Left ventricle myocardium inferior (tissue), 1 donor: ENCODE measurements around the gene FADS3. TPM values are rescaled to one million over a fixed set of nuclear protein-coding genes. Genes with fewer than 3 reads are reported as not detected.
A peak's percentile ranks its signal among the peaks of the same experiment; 100 is the strongest.

ENCODE experiments used
- DNase-seq: peaks from one replicate; pipeline ENCODE4 v3.0.0-alpha.2; 2020
- H3K27ac ChIP-seq: fragments of 200-600 bp; replicated peaks from 2 replicates; pipeline ENCODE4 v1.8.0; 2021
- H3K27me3 ChIP-seq: fragments of 200-600 bp; 2 replicates; pipeline ENCODE4 v1.8.0; 2021; ENCODE audit warnings: low read depth
- H3K36me3 ChIP-seq: fragments of 200-600 bp; 2 replicates; pipeline ENCODE4 v1.8.0; 2021
- H3K4me1 ChIP-seq: fragments of 200-600 bp; 2 replicates; pipeline ENCODE4 v1.8.0; 2021
- H3K4me3 ChIP-seq: fragments of 200-600 bp; 2 replicates; pipeline ENCODE4 v1.8.0; 2021; ENCODE audit warnings: mild to moderate bottlenecking, moderate library complexity
- H3K9me3 ChIP-seq: fragments of 200-600 bp; replicated peaks from 2 replicates; pipeline ENCODE4 v1.8.0; 2021
- intact Hi-C: fragments of 100-400 bp; cut with micrococcal nuclease; formaldehyde crosslinking; loops from one replicate; pipeline ENCODE4 v1.11.0; 2022
- microRNA-seq: library from miRNA; unstranded; fragments of <30 nt; microRNA quantifications from one replicate; pipeline ENCODE4 v1.2.0, GENCODE V29; 2020
- total RNA-seq: library from RNA; stranded (reverse); fragmentation: NEBNext Ultra II Directional; extraction: Animal tissue kit (Norgen Biotek cat#: 25700); gene quantifications from one replicate; pipeline ENCODE4 v1.2.1, GENCODE V29; 2021
- TF ChIP-seq, protein P1 (sequence below): fragments of 200-600 bp; IDR thresholded peaks from 2 replicates; pipeline ENCODE4 v1.8.0; 2021; ENCODE audit warnings: antibody characterized with exemption, mild to moderate bottlenecking, borderline replicate concordance
- donor health status: DM: no; HTN: yes; CAD: no; lungs with severe emphysema.

Gene FADS3
- total RNA-seq, 1 donor from 2014 or later = 65.5 TPM

GRCh38 chr11:61826930-61827570 lies 64.3 kb downstream of the FADS3 start:
- TF ChIP-seq, protein P1, sequence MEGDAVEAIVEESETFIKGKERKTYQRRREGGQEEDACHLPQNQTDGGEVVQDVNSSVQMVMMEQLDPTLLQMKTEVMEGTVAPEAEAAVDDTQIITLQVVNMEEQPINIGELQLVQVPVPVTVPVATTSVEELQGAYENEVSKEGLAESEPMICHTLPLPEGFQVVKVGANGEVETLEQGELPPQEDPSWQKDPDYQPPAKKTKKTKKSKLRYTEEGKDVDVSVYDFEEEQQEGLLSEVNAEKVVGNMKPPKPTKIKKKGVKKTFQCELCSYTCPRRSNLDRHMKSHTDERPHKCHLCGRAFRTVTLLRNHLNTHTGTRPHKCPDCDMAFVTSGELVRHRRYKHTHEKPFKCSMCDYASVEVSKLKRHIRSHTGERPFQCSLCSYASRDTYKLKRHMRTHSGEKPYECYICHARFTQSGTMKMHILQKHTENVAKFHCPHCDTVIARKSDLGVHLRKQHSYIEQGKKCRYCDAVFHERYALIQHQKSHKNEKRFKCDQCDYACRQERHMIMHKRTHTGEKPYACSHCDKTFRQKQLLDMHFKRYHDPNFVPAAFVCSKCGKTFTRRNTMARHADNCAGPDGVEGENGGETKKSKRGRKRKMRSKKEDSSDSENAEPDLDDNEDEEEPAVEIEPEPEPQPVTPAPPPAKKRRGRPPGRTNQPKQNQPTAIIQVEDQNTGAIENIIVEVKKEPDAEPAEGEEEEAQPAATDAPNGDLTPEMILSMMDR = no peak
- H3K27me3 ChIP-seq = no peaks in the 10 kb centered on the region
- peaks cover 53% of the 10 kb centered on the region for H3K4me1 ChIP-seq
- H3K36me3 ChIP-seq = no peaks in the 10 kb centered on the region
- H3K4me3 ChIP-seq = peak overlapping the region; percentile 73
- H3K27ac ChIP-seq = peak overlapping the region; percentile 89
- intact Hi-C loops = no loop called here
- DNase-seq = no peak
- H3K9me3 ChIP-seq = no peaks in the 10 kb centered on the region

Small RNA genes within 50 kb of the gene (microRNA-seq; reads per million reads assigned to microRNA genes)
- not detected for gene MIR6746

Other genes with a start within 250 kb of the FADS3 start
- gene DAGLA, start 211.2 kb downstream of the FADS3 start, total RNA-seq = 3.2 TPM
- gene MYRF, start 138.9 kb downstream of the FADS3 start, total RNA-seq = 0.14 TPM
- 117 TPM for gene TMEM258, start 98.9 kb downstream of the FADS3 start, total RNA-seq
- gene FEN1, start 98.6 kb downstream of the FADS3 start, total RNA-seq = 5.8 TPM
- 24.1 TPM for gene FADS1, start 74.5 kb downstream of the FADS3 start, total RNA-seq
- gene FADS2, start 63.2 kb downstream of the FADS3 start, total RNA-seq = 25.7 TPM
- gene RAB3IL1, start 26.0 kb upstream of the FADS3 start, total RNA-seq = 9.5 TPM
- 0.58 TPM for gene BEST1, start 58.8 kb upstream of the FADS3 start, total RNA-seq
- 2,346 TPM for gene FTH1, start 76.1 kb upstream of the FADS3 start, total RNA-seq
- 9.8 TPM for gene INCENP, start 232.5 kb upstream of the FADS3 start, total RNA-seq